HG02938 (cell line): ENCODE results near the gene MSH3.
"Not testable (repeated sequence)": the region's sequence is repeated elsewhere in the genome, so short reads cannot be mapped to it uniquely, and the experiment has no call there.

Experiments
- ATAC-seq: cut with Tn5 transposase; IDR thresholded peaks from one replicate; pipeline ENCODE4 v1.9.1; 2021; ENCODE audit warnings: mild to moderate bottlenecking, moderate library complexity; ENCODE audit not compliant: unreplicated experiment

MSH3 gene

GRCh38 chr5:80655231-80655774 is 851 bp downstream of the MSH3 start:
- no peak for ATAC-seq

DNA sequence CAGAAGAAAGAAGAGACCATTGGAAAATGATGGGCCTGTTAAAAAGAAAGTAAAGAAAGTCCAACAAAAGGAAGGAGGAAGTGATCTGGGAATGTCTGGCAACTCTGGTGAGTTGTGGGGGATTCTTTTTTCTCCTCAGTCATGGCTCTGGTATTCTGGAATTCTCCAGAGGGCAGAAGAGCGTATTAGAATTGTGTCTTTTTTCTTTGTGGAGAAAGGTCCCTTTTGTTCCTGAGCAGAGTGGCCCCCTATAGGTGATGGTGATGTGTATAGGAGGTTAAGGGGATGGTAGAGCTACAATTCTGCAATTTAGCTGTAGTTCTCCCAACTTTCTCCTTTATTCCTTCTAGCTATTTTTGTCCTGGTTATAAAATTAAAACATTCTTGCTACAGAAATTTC is 2.0 kb downstream of the MSH3 start:
- ATAC-seq, result no peak

- no peak for ATAC-seq
Observed at GRCh38 chr5:80659106-80659505, 4.7 kb downstream of the MSH3 start.

DNA sequence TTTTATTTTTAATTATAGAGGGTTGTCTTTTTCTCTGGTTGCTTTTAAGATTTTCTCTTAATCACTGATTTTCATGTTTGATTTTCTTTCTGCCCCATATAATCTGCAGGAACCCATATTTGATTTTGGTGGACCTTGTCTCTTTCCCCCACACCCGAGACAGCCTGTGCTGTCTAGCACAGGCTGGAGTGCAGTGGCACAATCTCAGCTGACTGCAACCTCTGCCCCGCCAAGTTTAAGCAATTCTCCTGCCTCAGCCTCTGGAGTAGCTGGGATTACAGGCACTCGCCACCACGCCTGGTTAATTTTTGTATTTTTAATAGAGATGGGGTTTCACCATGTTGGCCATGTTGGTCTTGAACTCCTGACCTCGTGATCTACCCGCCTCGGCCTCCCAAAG is 6.2 kb downstream of the MSH3 start:
- ATAC-seq, result not testable (repeated sequence)

GRCh38 chr5:80662108-80662507 is 7.7 kb downstream of the MSH3 start:
- no peak for ATAC-seq

DNA sequence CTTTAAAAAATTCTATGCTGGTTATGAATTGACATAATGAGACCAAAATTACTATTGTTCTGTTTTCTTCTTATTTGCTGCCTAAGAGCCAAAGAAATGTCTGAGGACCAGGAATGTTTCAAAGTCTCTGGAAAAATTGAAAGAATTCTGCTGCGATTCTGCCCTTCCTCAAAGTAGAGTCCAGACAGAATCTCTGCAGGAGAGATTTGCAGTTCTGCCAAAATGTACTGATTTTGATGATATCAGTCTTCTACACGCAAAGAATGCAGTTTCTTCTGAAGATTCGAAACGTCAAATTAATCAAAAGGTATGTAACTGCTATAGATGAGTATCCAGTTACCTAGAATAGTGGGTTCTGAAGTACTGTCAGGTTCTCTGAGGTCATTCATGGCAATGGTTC is 10.6 kb downstream of the MSH3 start:
- ATAC-seq, result no peak

- no peak for ATAC-seq
Observed at GRCh38 chr5:80667384-80667783, 12.9 kb downstream of the MSH3 start.

- ATAC-seq, result no peak
Observed at GRCh38 chr5:80668016-80668969, 13.8 kb downstream of the MSH3 start.

DNA sequence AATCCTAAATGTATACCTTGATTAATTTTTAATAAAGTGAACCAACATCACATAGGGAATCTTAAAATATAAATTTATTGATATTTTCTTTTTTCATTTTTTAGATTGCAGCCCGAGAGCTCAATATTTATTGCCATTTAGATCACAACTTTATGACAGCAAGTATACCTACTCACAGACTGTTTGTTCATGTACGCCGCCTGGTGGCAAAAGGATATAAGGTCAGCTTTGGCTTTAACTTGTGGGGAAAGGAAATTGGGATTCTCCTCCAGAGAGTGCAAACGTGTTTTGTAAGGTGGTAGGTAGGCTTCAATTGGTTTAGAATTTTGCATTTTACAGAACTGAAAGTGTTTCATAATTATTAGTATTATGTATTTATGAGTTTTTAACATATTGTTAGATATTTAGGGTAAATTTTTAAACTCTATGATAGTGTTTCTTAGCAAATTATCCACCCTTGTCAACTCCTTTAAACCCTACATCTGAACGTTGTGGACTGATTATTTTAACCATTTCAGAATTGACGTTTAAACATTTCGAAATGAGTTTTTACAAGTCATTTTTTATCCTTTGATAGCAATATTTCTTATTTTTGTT is 17.8 kb downstream of the MSH3 start:
- ATAC-seq, result no peak

DNA sequence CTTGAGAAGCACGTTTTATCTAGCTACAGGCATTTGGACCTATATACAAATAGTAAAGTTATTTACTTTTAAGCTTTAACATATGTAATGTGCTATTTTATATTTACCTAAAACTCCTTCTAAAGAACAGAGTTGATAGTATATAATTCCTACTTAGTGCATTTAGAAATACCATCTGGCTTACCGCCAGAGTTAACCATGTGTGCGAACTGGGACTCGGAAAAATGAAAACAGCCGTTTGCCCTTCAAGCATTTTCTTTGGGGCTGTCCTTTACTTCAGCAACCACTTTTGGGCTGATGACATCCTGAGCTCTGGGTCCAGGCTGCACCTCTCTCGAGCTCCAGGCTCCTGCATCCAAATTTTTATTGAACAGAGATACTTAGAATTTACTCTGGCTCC is 22.3 kb downstream of the MSH3 start:
- no peak for ATAC-seq

DNA sequence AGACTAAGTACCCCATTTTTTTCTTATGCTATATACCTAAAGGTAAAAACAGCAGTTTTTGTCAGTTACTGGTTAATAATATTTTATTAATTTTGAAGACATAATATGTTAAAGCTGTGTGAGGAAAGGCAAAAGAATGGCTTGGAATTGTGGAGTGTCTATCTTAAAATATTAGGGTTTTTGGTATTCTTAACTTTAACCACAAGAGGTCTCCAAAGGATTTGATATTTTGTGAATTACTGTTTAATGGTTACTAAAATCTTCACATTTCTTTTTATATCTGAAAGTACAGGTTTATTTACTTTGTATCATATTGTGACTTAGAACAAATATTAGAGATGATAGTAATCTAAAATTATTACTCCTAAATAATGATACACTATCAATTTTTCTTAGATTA is 32.3 kb downstream of the MSH3 start:
- no peak for ATAC-seq

DNA sequence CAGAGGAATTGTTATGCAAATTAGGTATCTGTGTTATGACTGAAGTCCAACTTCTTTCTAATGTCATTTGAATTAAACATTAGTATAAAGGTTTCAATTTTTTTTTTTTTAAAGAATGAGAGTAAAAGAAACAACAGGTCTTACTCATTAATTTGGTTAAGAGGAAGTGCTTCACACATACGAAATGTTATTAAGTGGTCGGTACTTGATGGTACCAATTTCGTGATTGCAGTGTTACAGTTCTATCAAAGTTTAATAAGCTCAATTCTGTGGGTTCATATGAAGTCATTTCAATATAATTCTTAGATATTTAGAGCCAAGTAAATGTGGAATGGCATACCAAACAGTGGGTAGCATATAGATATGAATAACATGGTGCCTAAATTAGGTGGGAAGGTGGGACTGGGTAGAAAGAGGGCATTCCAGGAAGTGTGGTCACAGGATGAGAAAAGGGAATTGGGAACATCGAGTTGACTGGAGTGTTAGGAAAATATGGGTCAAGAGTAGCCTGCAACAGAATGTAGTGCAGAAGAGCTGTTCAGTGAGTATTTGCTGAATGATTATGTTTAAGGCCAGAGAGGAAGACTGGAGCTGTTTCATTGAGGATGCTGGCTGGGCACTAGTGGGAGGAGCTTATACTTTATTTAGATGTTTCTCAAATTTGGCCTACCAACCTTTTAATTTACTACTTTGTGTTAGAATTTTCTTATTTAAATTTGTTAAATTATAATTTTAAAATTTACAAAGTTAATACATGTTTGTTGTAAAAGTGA is 34.4 kb downstream of the MSH3 start:
- no peak for ATAC-seq

GRCh38 chr5:80689627-80690026 is 35.2 kb downstream of the MSH3 start:
- no peak for ATAC-seq

- ATAC-seq, result no peak
Observed at GRCh38 chr5:80695666-80696065, 41.2 kb downstream of the MSH3 start.

DNA sequence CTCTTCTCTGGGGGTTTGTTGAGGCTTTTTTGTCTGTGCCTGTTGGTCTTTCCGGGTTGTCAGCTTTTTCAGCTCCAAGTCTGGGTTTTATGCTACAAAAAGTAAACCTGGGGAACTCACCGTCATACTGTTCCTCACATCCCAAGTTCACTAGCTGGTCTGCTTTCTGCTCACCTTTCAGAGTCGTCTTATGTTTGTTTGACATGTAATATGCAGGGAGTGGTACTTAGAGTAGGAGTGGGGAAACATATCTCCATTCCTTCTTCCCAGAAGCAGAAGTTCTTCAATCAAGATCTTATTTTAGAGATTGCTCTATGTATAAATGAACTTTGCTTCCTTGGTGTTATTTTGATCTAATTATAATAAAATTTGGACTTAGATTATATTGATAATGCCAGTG is 42.0 kb downstream of the MSH3 start:
- ATAC-seq, result no peak

- no peak for ATAC-seq
Observed at GRCh38 chr5:80697100-80697499, 42.6 kb downstream of the MSH3 start.

GRCh38 chr5:80698369-80698768 is 43.9 kb downstream of the MSH3 start:
- no peak for ATAC-seq

GRCh38 chr5:80701597-80701996 is 47.1 kb downstream of the MSH3 start:
- no peak for ATAC-seq

DNA sequence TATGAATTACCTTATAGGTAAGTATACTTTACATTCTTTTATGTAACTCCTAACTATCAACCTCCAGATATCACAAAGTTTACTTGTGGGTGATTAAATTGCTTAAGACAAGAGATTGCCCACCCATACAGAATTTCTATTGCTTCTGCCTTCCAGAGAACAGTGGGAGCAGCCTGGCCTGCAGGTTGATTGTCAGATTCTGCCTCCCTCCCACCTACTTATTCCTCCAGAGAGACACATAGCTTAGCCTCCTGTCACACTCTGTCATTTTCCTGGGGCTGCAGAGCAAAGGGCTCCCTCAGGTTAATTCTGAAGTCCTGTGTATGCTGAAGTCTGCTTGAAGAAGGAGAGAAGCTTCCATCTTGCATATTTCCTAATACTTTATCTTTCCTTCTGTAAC is 48.8 kb downstream of the MSH3 start:
- no peak for ATAC-seq

DNA sequence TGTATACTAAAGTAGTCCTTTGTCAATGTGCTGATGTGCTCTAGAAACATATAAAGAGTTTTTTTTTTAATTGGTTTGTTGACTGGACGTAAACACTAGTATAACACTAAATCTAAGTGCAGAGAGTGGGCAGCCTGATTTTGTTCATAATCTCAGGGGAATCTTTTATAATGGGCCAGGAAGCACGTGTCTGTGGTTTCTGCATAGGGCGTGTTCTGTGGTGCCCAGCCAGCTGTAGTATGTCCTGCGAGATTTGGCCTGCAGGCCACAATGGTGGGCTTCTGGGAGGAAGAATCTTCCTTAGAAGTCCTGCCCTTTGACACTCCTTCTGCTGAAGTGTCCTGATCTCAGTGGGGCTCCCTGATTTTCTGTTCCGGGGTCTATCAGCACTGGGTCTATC is 49.3 kb downstream of the MSH3 start:
- no peak for ATAC-seq

GRCh38 chr5:80704221-80704620 is 49.8 kb downstream of the MSH3 start:
- no peak for ATAC-seq
